Measurements from ENCODE around the gene NECTIN1. TPM values are rescaled to one million over a fixed set of nuclear protein-coding genes. Genes with fewer than 3 reads are reported as not detected.
A peak's percentile ranks its signal among the peaks of the same experiment; 100 is the strongest.

NECTIN1 gene
- total and polyA plus RNA-seq, 2 of the 4 experiments (the other 2 are of a cell fraction) = 2.3 to 4.2 TPM

GRCh38 chr11:119778391-119779194 is 49.6 kb upstream of the NECTIN1 start:
- no peak for ATAC-seq (ENCODE audit: low read depth)
- TF ChIP-seq RCOR1 (IDR thresholded peaks at IDR 0.05; ENCODE audit: insufficient replicate concordance, low read length) (no peak), FOS (IDR thresholded peaks at IDR 0.05; ENCODE audit: low read depth, low read length) (no peak), NFE2L2 (IDR thresholded peaks at IDR 0.05; ENCODE audit: low read depth, low read length) (no peak), SMC3 (IDR thresholded peaks at IDR 0.05; ENCODE audit: low read depth, low read length) (no peak), MAFK (IDR thresholded peaks at IDR 0.05; ENCODE audit: low read depth, low read length) (no peak), RAD21 (IDR thresholded peaks at IDR 0.05; ENCODE audit: low read length) (no peak), POLR2A (IDR thresholded peaks at IDR 0.05; ENCODE audit: low read depth, low read length) (no peak), MXI1 (IDR thresholded peaks at IDR 0.05; ENCODE audit: borderline replicate concordance, low read depth, low read length) (no peak), CTCF (conservative IDR thresholded peaks at IDR 0.05; ENCODE audit: low read depth, low read length) (no peak), USF2 (IDR thresholded peaks at IDR 0.05; ENCODE audit: low read depth, low read length) (no peak)
- no peaks in the 10 kb centered on the region for H3K4me1 ChIP-seq (ENCODE audit: control insufficient read depth, insufficient read depth, low read length)
- H3K4me2 ChIP-seq (ENCODE audit: low read depth, low read length) = no peak overlapping the region
- no peak overlapping the region for H4K8ac ChIP-seq (ENCODE audit: low read depth in 2 of 2, low read length in 2 of 2)
- intact Hi-C loops (cut with micrococcal nuclease) (no loop called here), dilution Hi-C loops (cut with HindIII; ENCODE audit: low sequenced_read_pairs, unreplicated experiment) (no loop called here), in situ Hi-C loops (cut with MboI; ENCODE audit: low sequenced_read_pairs) (no loop called here)
- POLR2A ChIA-PET (ENCODE audit: unreplicated experiment) = no interaction called here
- no peaks in the 10 kb centered on the region for H3K9me1 ChIP-seq (ENCODE audit: insufficient read depth, low read length)
- H4K20me1 ChIP-seq (ENCODE audit: insufficient read depth, low read length) = no peaks in the 10 kb centered on the region
- H2AK5ac ChIP-seq (ENCODE audit: low read depth, low read length) = no peak overlapping the region
- H2BK15ac ChIP-seq (ENCODE audit: low read depth, low read length) = no peak overlapping the region
- no peak overlapping the region for H2AFZ ChIP-seq (replicated peaks; ENCODE audit: low read length, poor library complexity)
- no peak overlapping the region for H3K4ac ChIP-seq (ENCODE audit: low read depth, low read length)
- peak overlapping the region; percentile 42 for H2AK9ac ChIP-seq (replicated peaks; ENCODE audit: low read depth, low read length, poor library complexity)
- DNase-seq = no peak
- no peak overlapping the region for H4K91ac ChIP-seq (ENCODE audit: insufficient read depth, low read depth, low read length)
- H3K18ac ChIP-seq (ENCODE audit: low read depth, low read length) = no peak overlapping the region
- H3K23ac ChIP-seq (ENCODE audit: low read depth, low read length) = no peak overlapping the region
- no peak overlapping the region for H3K27ac ChIP-seq (ENCODE audit: insufficient read depth, low read length)
- no peak overlapping the region for H3K56ac ChIP-seq (ENCODE audit: extremely low read depth, insufficient read depth, low read length)
- H3K36me3 ChIP-seq (ENCODE audit: control insufficient read depth, insufficient read depth, low read length) = no peaks in the 10 kb centered on the region
- no peak overlapping the region for H2BK20ac ChIP-seq (ENCODE audit: low read depth, low read length)
- H3K4me3 ChIP-seq (ENCODE audit: insufficient read depth, low read depth, low read length) = no peak overlapping the region
- H3K27me3 ChIP-seq (ENCODE audit: control insufficient read depth, insufficient read depth, low read length) = peaks cover 21% of the 10 kb centered on the region; the same call in 1 of the 2 replicates
- H4K5ac ChIP-seq (ENCODE audit: low read depth, low read length) = no peak overlapping the region
- no peaks in the 10 kb centered on the region for H3K79me1 ChIP-seq (ENCODE audit: low read depth in 1 of 2, low read length in 2 of 2)
- H2BK120ac ChIP-seq (ENCODE audit: low read depth, low read length) = no peak overlapping the region
- H3K9ac ChIP-seq (ENCODE audit: low read depth, low read length) = no peak overlapping the region
- H3K14ac ChIP-seq (replicated peaks; ENCODE audit: low read depth, low read length) = no peak overlapping the region
- WGBS, 2 experiments (ENCODE audit: extremely low coverage in 2 of 2, insufficient read length in 1 of 2) = 75% methylated on average over 4 of the region's 15 CpGs; no CpG with 5 or more reads in 1 of the 2 experiments
- no peaks in the 10 kb centered on the region for H3K9me3 ChIP-seq (ENCODE audit: control insufficient read depth, insufficient read depth, low read length)
- no TSS peak for BruUV-seq (replicated peaks)
- CTCF ChIA-PET = no interaction called here
- H2BK5ac ChIP-seq (ENCODE audit: low read depth, low read length, poor library complexity, severe bottlenecking) = no peak overlapping the region

Data from IMR-90 (cell line).